Liver (tissue), 9 donors: Measurements from ENCODE around the gene OTOGL. TPM values are rescaled to one million over a fixed set of nuclear protein-coding genes. Genes with fewer than 3 reads are reported as not detected.

ENCODE experiments used
- DNase-seq: peaks from one replicate; pipeline ENCODE4 v3.0.0-alpha.2; 2017; ENCODE audit warnings: low spot score
- H3K27ac ChIP-seq, 2 donors: one replicate each; pipeline ENCODE4 v1.7.0; 2013; ENCODE audit warnings: inconsistent platforms in 2 of 2, low read length in 2 of 2, control low read depth in 1 of 2, low read depth in 1 of 2, mild to moderate bottlenecking in 1 of 2
- H3K27me3 ChIP-seq, 4 donors: one replicate each; pipeline versions ENCODE4 v1.6.1 to v1.7.0; 2013; ENCODE audit warnings: low read length in 3 of 4, inconsistent platforms in 1 of 4, mild to moderate bottlenecking in 1 of 4, moderate library complexity in 1 of 4; ENCODE audit not compliant: control insufficient read depth in 4 of 4, insufficient read depth in 4 of 4
- H3K36me3 ChIP-seq, 4 donors: one replicate each; pipeline versions ENCODE4 v1.6.1 to v1.7.0; 2013; ENCODE audit warnings: low read length in 3 of 4, mild to moderate bottlenecking in 3 of 4, low read depth in 1 of 4, moderate library complexity in 1 of 4; ENCODE audit not compliant: control insufficient read depth in 4 of 4, insufficient read depth in 3 of 4
- H3K4me1 ChIP-seq, 4 donors: one replicate each; pipeline versions ENCODE4 v1.6.1 to v1.7.0; 2013; ENCODE audit warnings: low read length in 3 of 4, mild to moderate bottlenecking in 3 of 4, moderate library complexity in 1 of 4; ENCODE audit not compliant: control insufficient read depth in 4 of 4, insufficient read depth in 4 of 4
- H3K4me3 ChIP-seq, 3 donors: one replicate each; pipeline versions ENCODE4 v1.6.1 to v1.7.0; 2013; ENCODE audit warnings: low read length in 3 of 3, control low read depth in 1 of 3, low read depth in 1 of 3, mild to moderate bottlenecking in 1 of 3
- H3K9ac ChIP-seq, 2 donors: one replicate each; pipeline ENCODE4 v1.7.0; 2013; ENCODE audit warnings: low read length in 2 of 2, mild to moderate bottlenecking in 2 of 2, moderate library complexity in 2 of 2, control low read depth in 1 of 2, low read depth in 1 of 2
- H3K9me3 ChIP-seq, 4 donors: one replicate each; pipeline versions ENCODE4 v1.6.1 to v1.7.0; 2013; ENCODE audit warnings: low read length in 3 of 4; ENCODE audit not compliant: control insufficient read depth in 4 of 4
- ATF3 ChIP-seq: IDR thresholded peaks from 2 replicates; pipeline ENCODE4 v1.6.1; 2016; ENCODE audit warnings: antibody characterized with exemption
- CTCF ChIP-seq: fragments of 150-350 bp; IDR thresholded peaks from 2 replicates; pipeline ENCODE4 v1.5.1; 2017; ENCODE audit warnings: improper control_type of control experiment, low read depth, low read length; ENCODE audit not compliant: missing input control
- EGR1 ChIP-seq, 2 donors: IDR thresholded peaks; 2 replicates each; pipeline ENCODE4 v1.6.1; 2016 to 2018; ENCODE audit warnings: antibody characterized with exemption in 2 of 2, low read depth in 2 of 2
- FOXA1 ChIP-seq: IDR thresholded peaks from 2 replicates; pipeline ENCODE4 v1.6.1; 2016; ENCODE audit warnings: antibody characterized with exemption
- GABPA ChIP-seq, 2 donors: IDR thresholded peaks in 1 of 2; conservative IDR thresholded peaks in 1 of 2; 2 replicates each; pipeline ENCODE4 v1.6.1; 2016; ENCODE audit warnings: antibody characterized with exemption in 2 of 2, mild to moderate bottlenecking in 1 of 2, moderate library complexity in 1 of 2
- HNF4G ChIP-seq: IDR thresholded peaks from 2 replicates; pipeline ENCODE4 v1.6.1; 2016; ENCODE audit warnings: antibody characterized with exemption
- JUND ChIP-seq, 2 donors: IDR thresholded peaks; 2 replicates each; pipeline ENCODE4 v1.6.1; 2016; ENCODE audit warnings: antibody characterized with exemption in 2 of 2
- MAX ChIP-seq: IDR thresholded peaks from 2 replicates; pipeline ENCODE4 v1.6.1; 2016; ENCODE audit warnings: antibody characterized with exemption
- NR2F2 ChIP-seq: IDR thresholded peaks from 2 replicates; pipeline ENCODE4 v1.6.1; 2016; ENCODE audit warnings: antibody characterized with exemption
- REST ChIP-seq: IDR thresholded peaks from 2 replicates; pipeline ENCODE4 v1.6.1; 2016; ENCODE audit warnings: antibody characterized with exemption, mild to moderate bottlenecking
- RXRA ChIP-seq, 2 donors: IDR thresholded peaks; 2 replicates each; pipeline ENCODE4 v1.6.1; 2017 to 2018; ENCODE audit warnings: antibody characterized with exemption in 2 of 2, mild to moderate bottlenecking in 1 of 2
- SP1 ChIP-seq: IDR thresholded peaks from 2 replicates; pipeline ENCODE4 v1.6.1; 2018; ENCODE audit warnings: antibody characterized with exemption, mild to moderate bottlenecking
- TAF1 ChIP-seq: conservative IDR thresholded peaks from 2 replicates; pipeline ENCODE4 v1.6.1; 2016; ENCODE audit warnings: antibody characterized with exemption, mild to moderate bottlenecking
- ZBTB33 ChIP-seq: IDR thresholded peaks from 2 replicates; pipeline ENCODE4 v1.6.1; 2016; ENCODE audit warnings: antibody characterized with exemption
- WGBS: extraction: QIAGEN DNeasy Blood & Tissue Kit; methylation state at CpG from one replicate; pipeline ENCODE4 v1.1.7; 2013; 5-methylcytosine and 5-hydroxymethylcytosine counted together
- polyA plus RNA-seq, 2 donors: library from polyadenylated mRNA; stranded (reverse) in 1 of 2; unstranded in 1 of 2; fragments of 200-250 nt in 1 of 2; fragments of >200 nt in 1 of 2; fragmentation: Nextera tagmentation in 1 of 2; extraction: Ambion mirVana in 1 of 2; gene quantifications; one replicate each; pipeline versions ENCODE4 v1.2.1 to v1.2.3, GENCODE V29; 2013 to 2015
- total RNA-seq, 2 donors: library from RNA; depleted of rRNA; stranded (reverse); fragments of >200 nt; gene quantifications; one replicate each; pipeline ENCODE4 v1.2.3, GENCODE V29; 2014
- donor health status: healthy.
- donor health status: healthy.
- donor health status: healthy.
- donor health status: healthy.
- donor health status: healthy.

Gene OTOGL
- total and polyA plus RNA-seq, 4 donors, result 0.01 to 0.09 (median 0.08) TPM; not detected in 1

DNA sequence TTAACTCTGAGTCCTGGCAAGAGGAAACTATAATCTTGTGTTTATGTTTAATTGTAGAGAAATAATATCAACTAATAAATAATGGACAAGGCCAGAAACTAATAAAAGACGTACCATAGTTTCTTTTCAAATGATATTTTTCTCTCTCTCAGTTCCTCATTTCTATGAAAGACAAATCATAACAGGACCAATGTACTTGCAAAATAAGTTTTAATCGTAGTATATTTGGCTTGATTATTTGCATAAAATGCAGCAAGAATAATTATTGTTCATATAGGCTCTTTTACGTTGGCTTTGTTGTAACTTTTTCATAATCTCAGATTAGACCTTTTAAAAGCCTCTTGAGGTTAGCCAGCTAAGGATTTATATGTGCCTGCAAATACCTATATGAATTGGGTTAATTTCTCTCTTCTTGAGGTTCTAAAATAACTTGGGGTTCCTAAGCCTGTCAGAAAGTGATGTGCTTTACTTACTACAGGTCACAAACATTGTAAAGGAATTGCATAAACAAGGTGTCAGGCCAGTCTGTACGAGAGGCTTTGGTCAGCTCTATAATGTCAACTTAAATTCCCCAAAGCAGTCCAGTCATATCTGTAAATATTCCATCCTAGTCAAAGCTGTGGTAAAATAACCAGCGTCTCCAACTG, 191.9 kb downstream of the OTOGL start:
- no peak for DNase-seq
- TF ChIP-seq SP1 (no peak), TAF1 (no peak)
- Histone ChIP-seq H3K9ac (no peak overlapping the region), H3K27me3 (no peaks in the 10 kb centered on the region), H3K36me3 (no peaks in the 10 kb centered on the region), H3K4me1 (no peaks in the 10 kb centered on the region), H3K27ac (no peak overlapping the region), H3K4me3 (no peak overlapping the region), H3K9me3 (no peaks in the 10 kb centered on the region)
- 65% methylated on average over 5 of the region's 5 CpGs for WGBS

GRCh38 chr12:80293347-80293746, 194.0 kb downstream of the OTOGL start:
- TF ChIP-seq ATF3, result no peak
- TF ChIP-seq MAX, result no peak
- TF ChIP-seq HNF4G, result no peak
- no peak for TF ChIP-seq GABPA (IDR thresholded peaks at IDR 0.05 in 1 of 2, conservative IDR thresholded peaks at IDR 0.05 in 1 of 2)
- no peak for TF ChIP-seq JUND (IDR thresholded peaks at IDR 0.05)
- no peak for TF ChIP-seq REST
- TF ChIP-seq EGR1 (IDR thresholded peaks at IDR 0.05; ENCODE audit: low read depth in 2 of 2), result no peak
- TF ChIP-seq TAF1, result no peak
- TF ChIP-seq NR2F2, result no peak
- no peak for TF ChIP-seq FOXA1
- TF ChIP-seq CTCF, result no peak
- TF ChIP-seq RXRA (IDR thresholded peaks at IDR 0.05), result no peak
- TF ChIP-seq ZBTB33, result no peak
- H3K4me3 ChIP-seq, result no peak overlapping the region
- no peaks in the 10 kb centered on the region for H3K36me3 ChIP-seq
- no peak for DNase-seq
- no peaks in the 10 kb centered on the region for H3K27me3 ChIP-seq
- H3K9ac ChIP-seq, result no peak overlapping the region
- no peak overlapping the region for H3K27ac ChIP-seq
- WGBS, result 65% methylated on average over 1 of the region's 1 CpG
- no peaks in the 10 kb centered on the region for H3K4me1 ChIP-seq
- H3K9me3 ChIP-seq, result no peaks in the 10 kb centered on the region
